DMS 273 (cell line): ENCODE data around the gene HMCES.
"Not testable (repeated sequence)": the region's sequence is repeated elsewhere in the genome, so short reads cannot be mapped to it uniquely, and the experiment has no call there.

ENCODE experiments used
- DNase-seq: peaks from one replicate; lab custom pipeline; 2025; ENCODE audit not compliant: unreplicated experiment; lab: John Stamatoyannopoulos, UW

HMCES gene

DNA sequence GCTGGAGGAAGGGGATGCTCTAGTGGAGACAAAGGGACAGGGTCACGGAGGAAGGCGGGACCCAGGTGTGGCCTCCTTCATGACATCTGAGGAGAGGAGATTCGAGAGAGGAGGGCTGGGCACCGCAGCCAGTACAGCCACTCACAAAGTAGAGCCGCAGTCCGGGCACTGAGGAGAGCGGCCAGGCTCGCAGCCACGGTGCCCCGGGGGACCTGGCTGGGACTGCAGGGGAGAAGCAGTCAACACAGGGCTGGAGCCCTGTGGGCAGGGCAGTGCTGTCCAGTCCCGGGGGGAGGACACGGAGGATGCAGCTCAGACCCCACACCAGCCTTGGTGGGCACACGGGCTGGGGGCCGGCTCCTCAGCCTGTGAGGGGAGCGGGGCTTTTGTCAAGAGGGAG, 40.3 kb downstream of the HMCES start:
- DNase-seq, result no peak

DNA sequence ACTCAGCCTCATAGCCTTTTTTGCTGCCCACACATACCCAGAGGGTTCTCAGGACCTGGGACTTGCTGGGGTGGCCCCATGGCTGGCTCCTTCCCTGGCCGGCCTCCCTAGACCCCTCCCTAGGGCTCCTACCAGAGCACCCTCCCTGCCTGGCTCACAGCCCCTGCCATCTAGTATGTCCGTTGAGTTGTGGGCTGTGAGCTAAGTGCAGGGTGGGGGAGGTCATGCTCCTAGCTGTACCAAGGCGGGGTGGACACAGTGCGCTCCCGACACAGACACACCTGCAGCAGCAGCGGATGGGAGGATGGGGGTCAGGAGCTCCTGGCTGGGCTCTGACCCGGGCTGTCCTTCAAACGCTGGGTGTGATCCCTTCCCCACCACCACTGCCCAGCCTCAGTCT, 41.6 kb downstream of the HMCES start:
- DNase-seq, result no peak

DNA sequence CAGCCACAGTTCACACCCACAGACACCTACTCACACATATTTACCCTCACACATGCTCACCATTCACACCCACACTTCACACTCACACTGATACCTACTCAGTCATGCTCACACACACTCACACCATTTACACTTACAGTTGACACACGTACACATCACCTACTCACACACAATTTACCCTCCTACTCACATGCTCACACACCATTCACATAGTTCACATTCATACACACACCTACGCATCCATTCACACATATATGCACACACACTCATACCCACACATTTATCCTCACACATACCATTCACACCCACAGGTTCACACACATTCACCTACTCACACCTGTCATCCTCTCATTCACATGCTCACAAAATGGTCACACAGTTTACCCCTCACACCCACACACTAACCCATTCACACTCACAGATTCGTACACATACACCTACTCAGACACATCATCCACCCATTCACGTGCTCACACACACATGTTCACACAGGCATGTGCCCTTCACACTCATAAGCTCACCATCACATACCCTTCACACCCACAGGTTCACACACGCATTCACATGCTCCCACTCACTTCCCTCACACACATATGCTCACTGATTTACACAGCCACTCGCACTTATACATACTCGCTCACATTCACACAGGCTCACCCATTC, 42.3 kb downstream of the HMCES start:
- DNase-seq, result no peak

- DNase-seq, result no peak
Observed at GRCh38 chr3:129321887-129322286, 43.2 kb downstream of the HMCES start.

- DNase-seq, result no peak
Observed at GRCh38 chr3:129323651-129324294, 45.1 kb downstream of the HMCES start.

GRCh38 chr3:129324855-129325254, 46.2 kb downstream of the HMCES start:
- DNase-seq, result no peak

- DNase-seq, result no peak
Observed at GRCh38 chr3:129325383-129325782, 46.7 kb downstream of the HMCES start.

DNA sequence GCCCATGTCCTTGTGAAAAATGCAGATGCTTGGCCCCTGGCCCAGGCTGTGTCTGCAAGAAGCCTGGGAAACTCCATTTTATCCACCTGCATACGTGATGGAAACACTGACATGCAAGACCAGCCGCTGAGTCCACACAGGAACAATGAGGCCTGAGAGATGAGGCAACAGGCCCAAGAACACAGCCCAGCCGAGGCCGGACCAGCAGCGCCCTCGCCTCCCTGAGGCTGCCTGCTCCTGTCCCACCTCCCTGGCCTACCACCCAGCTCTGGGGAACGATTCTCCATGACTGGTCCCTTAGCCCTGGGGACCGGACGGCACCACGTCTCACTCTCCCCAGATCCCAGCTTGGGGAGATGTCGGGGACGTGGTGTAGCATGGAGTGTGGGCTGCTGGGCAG, 47.5 kb downstream of the HMCES start:
- no peak for DNase-seq

- no peak for DNase-seq
Observed at GRCh38 chr3:129326595-129326994, 47.9 kb downstream of the HMCES start.

GRCh38 chr3:129327510-129327909, 48.8 kb downstream of the HMCES start:
- DNase-seq, result no peak

DNA sequence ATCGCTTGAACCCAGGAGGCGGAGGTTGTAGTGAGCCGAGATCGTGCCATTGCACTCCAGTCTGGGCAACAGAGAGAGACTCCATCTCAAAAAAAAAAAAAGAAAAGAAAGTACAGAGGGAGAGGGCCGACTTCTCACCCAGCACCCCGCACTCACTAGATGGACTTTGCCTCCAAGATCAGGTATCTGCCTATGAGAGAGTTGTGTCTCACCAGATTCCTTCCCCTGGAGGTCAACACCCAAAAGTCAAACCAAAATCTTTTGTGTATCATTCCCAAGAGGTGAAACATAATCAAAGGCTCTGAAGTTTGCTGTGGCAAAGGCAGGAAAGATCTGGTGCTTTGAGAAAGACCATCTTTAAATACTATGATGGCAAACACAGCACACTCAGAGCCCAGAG, 51.2 kb downstream of the HMCES start:
- no peak for DNase-seq

DNA sequence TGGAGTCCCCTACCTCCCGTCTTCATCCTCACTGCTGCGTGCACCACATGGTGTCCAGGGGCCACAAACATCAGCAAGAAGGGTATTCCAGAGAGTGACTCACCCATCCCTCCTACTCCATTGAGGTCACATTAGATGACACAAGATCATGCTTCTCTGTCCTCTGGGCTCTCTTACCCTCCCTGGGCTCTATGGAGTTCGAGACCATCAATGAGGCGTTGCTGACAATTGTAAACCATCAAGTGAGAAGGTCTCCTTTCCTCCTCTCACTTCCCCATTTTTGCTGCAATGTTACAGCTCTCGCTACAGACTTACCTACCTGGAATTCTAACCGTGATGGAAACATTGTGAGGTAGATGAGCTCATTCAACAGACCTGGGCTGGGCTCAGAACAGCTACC, 51.7 kb downstream of the HMCES start:
- no peak for DNase-seq

DNA sequence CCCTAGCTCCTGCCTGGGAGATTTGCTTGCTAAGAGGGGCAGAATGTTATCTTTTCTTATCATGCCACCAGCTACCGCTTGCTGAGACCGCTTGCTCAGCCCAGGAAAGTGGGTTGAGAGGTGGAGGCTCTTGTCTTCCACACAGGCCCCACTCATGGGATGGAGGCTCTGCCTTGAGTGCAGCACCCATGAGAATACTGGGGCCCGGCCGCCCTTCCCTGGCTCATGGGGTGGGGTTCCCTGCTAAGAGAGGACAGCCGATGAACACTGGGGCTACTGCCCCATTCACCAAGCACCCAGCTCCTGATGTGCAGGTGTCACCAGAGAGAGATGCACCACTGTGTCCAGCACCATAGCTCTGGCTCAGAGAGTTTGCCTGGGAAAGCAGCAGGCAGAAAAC, 55.2 kb downstream of the HMCES start:
- no peak for DNase-seq

DNA sequence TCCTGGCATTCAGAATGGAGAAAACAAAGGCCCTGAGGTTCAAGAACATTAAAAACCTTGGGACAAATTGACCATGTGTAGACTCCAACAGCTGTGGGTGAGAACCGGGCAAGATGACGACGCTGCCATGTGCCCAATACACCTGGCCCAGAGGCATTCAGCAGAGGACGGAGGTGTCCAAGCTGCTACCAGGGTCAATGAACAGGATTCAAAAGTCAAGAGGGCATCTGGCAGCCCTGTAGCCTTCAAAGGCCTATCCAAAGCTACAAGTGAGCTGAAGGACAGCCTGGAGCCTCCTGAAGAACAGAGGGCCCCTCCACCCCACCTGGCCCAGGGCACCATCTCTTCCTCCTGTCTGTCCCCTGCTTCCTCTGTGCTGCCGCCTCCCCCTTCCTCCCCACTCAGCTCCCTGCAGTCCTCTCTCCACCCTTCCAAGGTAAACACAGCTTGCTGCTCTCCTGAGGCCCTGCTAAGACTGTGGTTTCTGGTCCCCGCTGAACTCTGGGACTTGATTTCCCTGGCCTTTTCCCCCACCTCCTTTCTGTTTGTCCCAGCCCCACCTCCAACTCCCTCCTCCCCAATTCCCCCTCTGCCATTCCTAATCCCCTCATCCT, 57.5 kb downstream of the HMCES start:
- no peak for DNase-seq

GRCh38 chr3:129337719-129338118, 59.0 kb downstream of the HMCES start:
- not testable (repeated sequence) for DNase-seq

DNA sequence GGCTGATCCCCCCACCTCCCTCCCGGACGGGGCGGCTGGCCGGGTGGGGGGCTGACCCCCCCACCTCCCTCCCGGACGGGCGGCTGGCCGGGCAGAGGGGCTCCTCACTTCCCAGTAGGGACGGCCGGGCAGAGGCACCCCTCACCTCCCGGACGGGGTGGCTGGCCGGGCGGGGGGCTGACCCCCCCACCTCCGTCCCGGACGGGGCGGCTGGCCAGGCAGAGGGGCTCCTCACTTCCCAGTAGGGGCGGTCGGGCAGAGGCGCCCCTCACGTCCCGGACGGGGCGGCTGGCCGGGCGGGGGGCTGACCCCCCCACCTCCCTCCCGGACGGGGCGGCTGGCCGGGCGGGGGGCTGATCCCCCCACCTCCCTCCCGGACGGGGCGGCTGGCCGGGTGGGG, 60.5 kb downstream of the HMCES start:
- not testable (repeated sequence) for DNase-seq

DNA sequence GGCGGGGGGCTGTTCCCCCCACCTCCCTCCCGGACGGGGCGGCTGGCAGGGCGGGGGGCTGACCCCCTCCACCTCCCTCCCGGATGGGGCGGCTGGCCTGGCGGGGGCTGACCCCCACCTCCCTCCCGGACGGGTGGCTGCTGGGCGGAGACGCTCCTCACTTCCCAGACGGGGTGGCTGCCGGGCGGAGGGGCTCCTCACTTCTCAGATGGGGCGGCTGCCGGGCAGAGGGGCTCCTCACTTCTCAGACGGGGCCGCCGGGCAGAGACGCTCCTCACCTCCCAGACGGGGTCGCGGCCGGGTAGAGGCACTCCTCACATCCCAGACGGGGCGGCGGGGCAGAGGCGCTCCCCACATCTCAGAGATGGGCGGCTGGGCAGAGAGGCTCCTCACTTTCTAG, 61.2 kb downstream of the HMCES start:
- not testable (repeated sequence) for DNase-seq

DNA sequence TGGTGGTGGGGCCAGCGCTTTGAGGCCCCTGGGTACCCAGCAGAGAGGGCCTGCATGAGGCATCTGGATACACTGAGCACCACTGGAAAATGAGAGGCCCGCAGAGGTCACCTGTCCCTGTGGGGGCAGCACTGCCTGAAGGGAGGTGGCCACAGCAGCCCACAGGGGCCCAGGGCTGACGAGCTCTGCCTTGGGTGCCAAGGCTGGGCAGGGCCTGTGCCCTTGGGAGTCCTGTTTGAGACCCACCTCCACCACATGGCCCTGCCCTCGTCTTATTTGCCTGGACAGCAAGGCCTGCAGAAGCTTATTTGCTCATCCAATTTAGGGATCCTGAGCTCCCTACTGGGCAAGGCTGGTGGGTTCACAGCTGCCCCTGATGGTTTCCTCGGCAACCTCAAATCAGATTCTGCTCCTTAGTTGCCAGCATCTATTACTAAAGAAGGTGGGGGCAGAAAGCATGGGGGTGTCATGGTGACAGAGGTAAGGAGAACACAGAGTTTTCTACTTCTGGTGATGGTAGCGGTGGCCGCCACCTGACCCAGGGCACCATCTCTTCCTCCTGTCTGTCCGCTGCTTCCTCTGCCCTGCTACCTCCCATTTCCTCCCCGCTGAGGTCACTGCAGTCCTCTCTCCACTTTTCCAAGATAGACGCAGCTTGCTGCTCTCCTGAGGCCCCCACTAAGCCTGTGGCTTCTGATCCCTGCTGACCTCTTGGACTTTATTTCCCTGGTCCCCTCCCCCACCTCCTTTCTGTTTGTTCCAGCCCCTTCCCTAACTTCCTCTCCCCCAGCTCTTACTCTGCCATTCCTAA, 62.9 kb downstream of the HMCES start:
- DNase-seq, result peak; percentile 24

- DNase-seq, result peak; percentile 83
Observed at GRCh38 chr3:129343643-129344360, 65.1 kb downstream of the HMCES start.

- DNase-seq, result peak; percentile 50
Observed at GRCh38 chr3:129344540-129345220, 66.0 kb downstream of the HMCES start.
